NCI-H1417 treated with DMSO at 0.1 percent for 48 hours (cell line): Measurements from ENCODE around the gene OR2Z1.

Source experiments
- DNase-seq: peaks from one replicate; lab custom pipeline; 2025; lab: John Stamatoyannopoulos, UW

Gene OR2Z1, protein sequence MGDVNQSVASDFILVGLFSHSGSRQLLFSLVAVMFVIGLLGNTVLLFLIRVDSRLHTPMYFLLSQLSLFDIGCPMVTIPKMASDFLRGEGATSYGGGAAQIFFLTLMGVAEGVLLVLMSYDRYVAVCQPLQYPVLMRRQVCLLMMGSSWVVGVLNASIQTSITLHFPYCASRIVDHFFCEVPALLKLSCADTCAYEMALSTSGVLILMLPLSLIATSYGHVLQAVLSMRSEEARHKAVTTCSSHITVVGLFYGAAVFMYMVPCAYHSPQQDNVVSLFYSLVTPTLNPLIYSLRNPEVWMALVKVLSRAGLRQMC

DNA sequence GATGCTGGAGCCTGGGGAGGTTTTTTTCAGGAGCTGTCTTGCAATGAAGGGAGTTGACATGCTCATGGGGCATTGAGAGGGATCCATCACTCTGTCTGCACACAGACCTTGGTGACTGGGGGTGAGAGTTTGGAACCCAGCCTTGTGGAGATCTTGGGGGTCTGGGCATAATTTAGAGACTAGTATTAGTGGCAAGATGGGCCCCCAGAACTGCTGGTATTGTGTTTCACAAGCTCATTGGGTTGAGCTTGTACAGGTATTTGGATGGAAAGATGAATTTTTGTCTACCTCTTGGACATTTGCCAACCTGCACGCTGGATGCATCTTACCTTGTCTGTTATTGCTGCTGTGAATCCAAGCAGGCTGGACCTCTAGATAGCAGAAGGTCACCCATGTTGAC lies at the start of gene OR2Z1:
Gene OR2Z1 (plus strand): TSS at position 301 of the 400 bp plus-strand sequence. CDS start 9,395 bp downstream, outside the sequence.
- no peak for DNase-seq

- DNase-seq, result no peak
Measured at GRCh38 chr19:8673276-8673891, 48.0 kb upstream of the OR2Z1 start.

- no peak for DNase-seq
Measured at GRCh38 chr19:8675066-8675465, 46.4 kb upstream of the OR2Z1 start.

- DNase-seq, result no peak
Measured at GRCh38 chr19:8678244-8678807, 43.1 kb upstream of the OR2Z1 start.

- DNase-seq, result no peak
Measured at GRCh38 chr19:8680676-8681344, 40.6 kb upstream of the OR2Z1 start.

DNA sequence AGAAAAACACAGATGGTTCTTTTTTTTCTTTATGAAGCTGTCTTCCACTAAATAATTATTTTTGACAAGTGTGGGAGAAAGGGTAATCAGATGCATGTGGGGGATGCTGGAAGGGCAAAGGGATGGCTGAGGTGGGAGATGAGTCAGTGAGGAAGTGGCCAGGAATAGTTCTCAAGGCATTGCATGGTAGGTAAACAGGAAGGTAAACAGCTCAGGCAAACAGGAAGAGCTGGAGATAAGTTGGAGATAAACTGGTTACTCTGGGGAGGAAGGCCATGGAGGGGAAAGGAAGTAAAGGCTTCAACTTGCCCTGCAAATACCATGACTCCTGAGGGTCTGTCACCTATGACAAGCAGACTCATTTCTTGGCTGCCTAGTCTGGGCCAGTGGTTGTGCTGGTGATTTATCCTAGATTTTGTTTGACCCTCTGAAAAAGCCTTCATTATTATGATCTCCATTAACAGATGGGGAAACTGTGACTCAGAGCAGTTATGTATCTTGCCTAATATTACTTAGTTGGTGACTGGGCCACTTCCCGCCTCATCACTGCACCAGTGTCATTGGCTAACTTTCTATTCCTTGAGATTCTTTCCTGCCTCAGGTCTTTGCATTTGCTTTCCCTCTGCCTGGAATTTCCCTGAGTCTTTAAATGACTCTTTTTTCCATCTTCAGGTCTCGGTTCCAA lies 39.9 kb upstream of the OR2Z1 start:
- DNase-seq, result no peak

GRCh38 chr19:8682472-8682871 lies 39.0 kb upstream of the OR2Z1 start:
- DNase-seq, result no peak

- DNase-seq, result no peak
Measured at GRCh38 chr19:8682931-8683330, 38.5 kb upstream of the OR2Z1 start.

DNA sequence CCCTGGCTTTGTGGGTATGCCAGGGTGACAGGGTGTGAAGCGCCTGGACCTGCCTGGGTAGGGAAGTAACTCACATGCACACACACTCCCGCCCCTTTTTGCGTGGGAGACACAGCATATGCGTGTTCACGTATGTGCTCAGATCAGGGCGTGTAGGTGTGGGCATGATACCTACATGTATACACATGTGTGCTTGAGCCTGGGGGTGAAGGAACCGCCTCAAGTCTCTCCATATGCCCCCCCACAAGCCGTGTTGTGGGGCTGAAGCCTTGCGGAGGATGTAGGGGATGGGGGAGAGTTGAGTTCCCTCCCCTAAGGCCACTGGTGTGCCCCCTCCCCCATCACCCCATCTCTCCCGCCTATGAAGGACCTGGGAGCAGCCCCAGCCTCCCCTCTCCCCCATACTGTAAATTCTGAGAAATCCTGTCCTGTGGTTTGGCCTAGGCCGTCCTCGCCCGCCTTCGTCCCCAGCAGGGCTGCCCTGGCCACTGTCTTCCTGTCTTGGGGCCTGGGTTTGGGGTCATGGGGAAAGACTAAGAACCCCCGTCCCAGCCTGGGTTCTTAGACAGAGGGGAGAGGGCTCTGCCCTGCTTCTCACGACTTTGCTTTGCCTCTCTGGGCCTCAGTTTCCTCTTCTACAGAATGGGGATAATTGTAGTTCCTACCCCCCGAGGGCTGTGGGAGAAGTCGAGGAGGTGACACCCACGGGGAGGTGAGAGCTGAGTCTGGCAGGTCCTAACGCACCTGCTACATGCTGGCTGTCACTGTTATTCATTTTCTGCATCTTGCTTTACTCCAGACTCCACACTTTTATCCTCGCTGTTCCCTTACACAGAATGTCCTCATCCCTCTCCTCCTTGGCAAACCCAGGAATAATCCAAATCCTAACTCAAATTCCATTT lies 37.2 kb upstream of the OR2Z1 start:
- no peak for DNase-seq

- no peak for DNase-seq
Measured at GRCh38 chr19:8686549-8686948, 34.9 kb upstream of the OR2Z1 start.

GRCh38 chr19:8688930-8689329 lies 32.5 kb upstream of the OR2Z1 start:
- no peak for DNase-seq

DNA sequence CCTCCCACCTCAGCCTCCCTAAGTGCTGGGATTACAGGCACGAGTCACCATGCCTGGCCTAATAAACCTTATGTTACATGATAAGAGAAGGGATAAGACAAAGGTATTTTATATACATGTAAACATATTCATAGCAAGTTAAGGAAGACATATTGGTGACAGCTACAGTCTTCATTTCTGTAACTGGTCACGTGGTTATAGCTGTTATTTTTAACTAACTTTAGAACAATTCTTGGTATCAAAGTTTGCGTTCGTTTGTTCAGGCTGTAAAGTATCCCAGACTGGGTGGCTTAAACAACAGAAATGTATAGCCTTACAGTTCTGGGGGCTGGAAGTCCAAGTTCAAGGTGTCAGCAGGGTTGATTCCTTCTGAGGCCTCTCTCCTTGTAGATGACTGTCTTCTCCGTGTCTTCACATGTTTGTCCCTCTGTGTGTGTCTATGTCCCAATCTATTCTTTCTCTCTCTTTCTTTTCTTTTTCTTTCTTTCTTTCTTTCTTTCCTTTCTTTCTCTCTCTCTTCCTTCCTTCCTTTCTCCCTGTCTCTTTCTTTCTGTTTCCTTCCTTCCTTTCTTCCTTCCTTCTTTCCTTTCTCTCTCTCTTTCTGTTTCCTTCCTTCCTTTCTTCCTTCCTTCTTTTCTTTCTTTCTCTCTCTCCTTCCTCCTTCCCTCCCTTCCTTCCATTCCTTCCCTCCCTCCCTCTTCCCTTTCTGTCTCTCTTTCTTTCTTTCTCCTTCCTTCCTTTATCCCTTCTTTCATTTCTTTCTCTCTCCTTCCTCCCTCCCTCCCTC lies 30.5 kb upstream of the OR2Z1 start:
- no peak for DNase-seq

GRCh38 chr19:8695501-8695900 lies 25.9 kb upstream of the OR2Z1 start:
- no peak for DNase-seq

DNA sequence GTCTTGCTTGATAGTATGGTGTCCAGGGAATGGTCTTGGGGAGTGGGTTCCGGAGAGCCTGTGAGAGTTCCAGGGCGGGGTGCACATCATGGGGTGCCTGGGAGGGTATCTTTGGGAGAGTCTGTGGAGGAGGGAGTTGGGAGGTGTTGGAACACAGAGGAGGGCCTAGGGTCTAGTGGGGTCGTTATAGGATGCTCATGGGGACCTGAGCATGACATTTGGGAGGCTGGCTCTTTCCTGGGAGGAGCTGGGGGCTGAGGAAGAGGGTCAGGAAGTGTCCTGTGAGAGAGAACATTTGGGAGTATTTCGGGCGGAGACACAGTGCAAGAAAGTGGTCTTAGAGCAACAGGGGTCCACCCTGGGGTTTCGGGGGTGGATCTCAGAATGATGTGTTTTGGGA lies 25.5 kb upstream of the OR2Z1 start:
- no peak for DNase-seq

- DNase-seq, result no peak
Measured at GRCh38 chr19:8696993-8697392, 24.4 kb upstream of the OR2Z1 start.

- no peak for DNase-seq
Measured at GRCh38 chr19:8697671-8698432, 23.6 kb upstream of the OR2Z1 start.

DNA sequence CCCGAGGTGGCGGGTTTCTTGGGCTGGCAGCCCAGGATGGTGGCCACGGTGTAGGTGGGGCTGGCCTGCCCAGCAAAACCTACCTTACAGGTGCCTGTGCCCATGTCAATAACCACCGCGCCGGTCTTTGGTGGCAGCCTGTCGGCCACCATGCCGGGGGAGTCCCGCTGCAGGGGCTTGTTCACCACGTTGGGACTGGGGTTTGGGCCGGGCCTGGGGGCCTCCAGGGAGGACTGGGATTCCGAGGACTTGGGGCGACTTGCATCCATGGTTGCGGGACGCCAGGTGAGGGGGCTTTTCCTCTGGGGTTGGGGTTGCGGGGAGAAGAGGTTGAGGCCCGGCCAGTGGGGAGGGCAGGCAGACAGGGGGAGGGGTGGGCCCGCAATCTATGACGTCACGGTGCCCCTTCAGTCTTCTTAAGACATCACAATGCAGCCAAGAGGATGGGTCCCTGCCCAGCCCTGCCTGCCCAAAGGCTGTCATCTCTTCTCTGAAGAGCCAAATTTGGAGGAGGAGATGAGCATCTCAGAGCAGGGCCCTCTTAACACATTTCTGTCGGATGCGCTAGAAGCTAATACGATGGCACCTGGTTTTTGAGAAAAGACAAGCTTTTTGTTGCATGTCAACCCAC lies 22.9 kb upstream of the OR2Z1 start, which contains the start of gene ACTL9:
Gene ACTL9 (minus strand): TSS at position 363 of the 631 bp plus-strand sequence. CDS start 94 bp downstream, at position 269.
- DNase-seq, result no peak

GRCh38 chr19:8699908-8700307 lies 21.5 kb upstream of the OR2Z1 start:
- DNase-seq, result no peak

DNA sequence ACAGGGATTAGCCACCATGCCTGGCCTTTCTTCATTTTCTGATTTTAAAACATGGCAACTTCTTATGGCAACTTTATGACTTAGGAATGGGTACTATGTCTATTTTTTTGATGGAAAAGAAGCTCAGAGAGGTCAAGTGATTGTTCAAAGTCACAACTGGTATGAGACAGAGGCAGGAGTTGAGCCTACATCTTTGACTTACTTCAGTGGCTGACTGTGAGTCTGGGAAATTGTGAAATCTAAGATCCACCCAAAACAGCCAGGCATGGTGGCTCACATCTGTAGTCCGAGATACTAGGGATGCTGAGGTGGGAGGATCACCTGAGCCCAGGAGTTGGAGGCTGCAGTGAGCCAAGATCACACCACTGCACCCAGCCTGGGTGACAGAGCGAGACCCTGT lies 20.5 kb upstream of the OR2Z1 start:
- DNase-seq, result no peak
